NCI-H2107 treated with DMSO at 0.1 percent for 48 hours (cell line): ENCODE data around the gene FBXO38.

Source experiments
- DNase-seq: peaks from one replicate; lab custom pipeline; 2025; ENCODE audit not compliant: unreplicated experiment; lab: John Stamatoyannopoulos, UW

Gene FBXO38, protein sequence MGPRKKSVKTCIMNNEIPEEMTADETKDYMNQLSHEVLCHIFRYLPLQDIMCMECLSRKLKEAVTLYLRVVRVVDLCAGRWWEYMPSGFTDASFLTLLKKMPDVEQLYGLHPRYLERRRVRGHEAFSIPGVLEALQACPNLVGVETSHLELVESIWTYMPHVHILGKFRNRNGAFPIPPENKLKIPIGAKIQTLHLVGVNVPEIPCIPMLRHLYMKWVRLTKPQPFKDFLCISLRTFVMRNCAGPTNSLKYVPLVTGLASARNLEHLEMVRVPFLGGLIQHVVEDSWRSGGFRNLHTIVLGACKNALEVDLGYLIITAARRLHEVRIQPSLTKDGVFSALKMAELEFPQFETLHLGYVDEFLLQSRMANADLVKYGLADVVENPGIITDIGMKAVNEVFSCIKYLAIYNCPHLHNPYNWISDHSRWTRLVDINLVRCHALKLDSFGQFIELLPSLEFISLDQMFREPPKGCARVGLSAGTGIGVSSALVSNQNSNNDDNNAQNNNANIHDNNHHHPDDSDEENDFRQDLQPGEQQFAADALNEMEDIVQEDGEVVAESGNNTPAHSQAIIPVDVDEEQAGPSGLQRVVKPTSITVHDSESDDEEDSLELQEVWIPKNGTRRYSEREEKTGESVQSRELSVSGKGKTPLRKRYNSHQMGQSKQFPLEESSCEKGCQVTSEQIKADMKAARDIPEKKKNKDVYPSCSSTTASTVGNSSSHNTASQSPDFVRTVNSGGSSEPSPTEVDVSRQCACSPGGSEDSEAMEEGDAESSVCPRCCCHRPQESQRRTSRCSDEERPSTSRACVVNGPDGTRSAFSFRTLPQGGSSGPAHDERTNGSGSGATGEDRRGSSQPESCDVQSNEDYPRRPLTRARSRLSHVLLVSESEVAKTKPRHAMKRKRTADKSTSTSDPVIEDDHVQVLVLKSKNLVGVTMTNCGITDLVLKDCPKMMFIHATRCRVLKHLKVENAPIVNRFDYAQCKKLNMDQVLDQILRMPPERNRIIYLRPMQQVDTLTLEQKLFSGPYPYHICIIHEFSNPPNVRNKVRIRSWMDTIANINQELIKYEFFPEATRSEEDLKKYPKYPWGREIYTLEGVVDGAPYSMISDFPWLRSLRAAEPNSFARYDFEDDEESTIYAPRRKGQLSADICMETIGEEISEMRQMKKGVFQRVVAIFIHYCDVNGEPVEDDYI

DNA sequence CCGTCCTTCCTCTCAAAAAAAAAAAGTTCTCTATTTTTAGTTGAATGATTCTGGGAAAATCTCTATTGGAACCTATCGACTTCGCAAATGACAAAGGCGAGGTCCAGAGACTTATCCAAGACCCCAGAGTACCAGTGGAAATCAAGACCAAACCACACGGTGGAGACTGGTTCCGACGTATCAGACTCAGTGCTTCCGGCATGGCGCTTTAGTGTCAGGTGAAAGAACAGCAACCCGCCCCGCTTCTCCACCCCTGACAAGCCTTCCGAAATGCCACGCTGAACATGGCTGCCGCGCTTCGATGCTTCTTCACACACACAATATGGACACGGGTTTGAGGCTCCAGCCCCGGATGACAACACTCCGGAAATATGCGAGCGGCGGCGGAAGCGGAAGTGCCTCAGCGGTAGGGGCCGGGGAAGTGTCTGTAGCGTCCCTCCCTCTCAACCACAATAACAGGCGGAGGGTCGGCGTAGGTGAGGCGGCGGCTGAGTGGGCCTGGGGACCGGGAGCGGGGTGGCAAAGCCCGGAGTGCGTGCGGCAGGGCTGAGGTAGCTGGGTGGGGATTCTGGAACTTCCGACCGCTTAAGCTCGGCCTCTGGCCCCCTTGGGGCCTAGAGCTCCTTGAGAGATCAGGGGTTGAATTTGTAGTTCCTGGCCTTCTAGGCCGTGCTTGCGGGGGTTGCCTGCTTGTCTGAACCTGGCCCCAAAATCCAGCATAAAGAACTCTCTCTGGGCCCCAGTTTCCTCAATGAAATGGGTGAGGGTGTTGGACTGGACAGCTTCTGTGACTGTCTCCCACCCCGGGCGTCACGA, at the start of gene FBXO38:
Gene FBXO38 (plus strand): TSS at position 395 of the 816 bp plus-strand sequence. CDS start 10,819 bp downstream, outside the sequence.
- DNase-seq, result peak; percentile 85

DNA sequence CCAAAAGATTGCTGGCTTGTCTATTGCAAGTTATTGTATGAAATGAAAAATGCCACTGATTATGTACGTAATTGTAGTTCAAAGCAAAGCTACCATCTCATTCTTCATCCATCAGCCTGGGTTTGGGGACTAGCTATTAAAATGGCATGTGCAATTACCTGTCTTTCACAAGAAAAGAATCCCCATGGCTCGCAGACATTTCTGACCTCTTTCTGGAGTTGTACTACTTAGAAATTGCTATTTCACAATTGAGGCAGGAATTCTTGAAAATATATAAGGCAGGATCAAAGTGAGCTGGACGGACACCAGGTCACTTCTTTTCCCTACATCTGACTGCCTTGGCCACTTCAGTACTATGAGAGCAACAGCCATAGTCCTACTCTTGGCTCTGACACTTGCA, 48.5 kb upstream of the FBXO38 start, which contains the start of gene SPINK9:
Gene SPINK9 (plus strand): TSS at position 301 of the 400 bp plus-strand sequence. CDS start 55 bp downstream, at position 356.
- DNase-seq, result no peak

DNA sequence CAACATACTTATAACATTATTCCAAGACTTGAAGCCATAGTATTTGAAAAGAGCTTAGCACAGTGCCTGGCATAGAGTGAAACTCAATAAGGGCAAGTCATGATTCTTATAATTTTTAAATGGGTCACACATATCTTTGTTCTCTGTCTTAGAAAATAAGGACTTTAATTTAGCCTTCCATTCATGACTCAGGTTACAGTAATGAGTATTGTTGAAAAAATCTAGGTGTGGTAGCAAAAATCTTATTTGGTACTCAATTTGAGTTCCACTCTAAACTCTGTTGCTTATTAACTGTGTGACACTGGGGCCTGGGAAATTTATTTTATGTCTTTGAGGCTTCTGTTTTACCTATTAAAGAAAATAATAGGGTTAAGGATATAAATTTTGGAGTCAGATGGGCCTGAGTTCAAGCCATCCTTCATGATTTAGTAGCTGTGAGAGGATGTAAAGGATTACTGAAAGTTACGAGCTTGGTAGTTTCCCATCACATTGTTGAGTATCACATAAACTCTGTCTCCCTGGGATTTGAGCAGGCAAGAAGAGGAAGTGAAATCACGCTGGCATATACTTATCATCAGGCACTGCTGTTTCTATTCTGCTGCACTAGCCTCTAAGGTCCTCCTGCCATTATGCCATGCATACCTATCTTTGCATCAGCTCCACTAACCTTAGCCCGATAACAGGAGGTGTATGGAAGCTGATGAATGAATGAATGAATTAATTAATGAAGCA, 46.9 kb upstream of the FBXO38 start:
- no peak for DNase-seq

DNA sequence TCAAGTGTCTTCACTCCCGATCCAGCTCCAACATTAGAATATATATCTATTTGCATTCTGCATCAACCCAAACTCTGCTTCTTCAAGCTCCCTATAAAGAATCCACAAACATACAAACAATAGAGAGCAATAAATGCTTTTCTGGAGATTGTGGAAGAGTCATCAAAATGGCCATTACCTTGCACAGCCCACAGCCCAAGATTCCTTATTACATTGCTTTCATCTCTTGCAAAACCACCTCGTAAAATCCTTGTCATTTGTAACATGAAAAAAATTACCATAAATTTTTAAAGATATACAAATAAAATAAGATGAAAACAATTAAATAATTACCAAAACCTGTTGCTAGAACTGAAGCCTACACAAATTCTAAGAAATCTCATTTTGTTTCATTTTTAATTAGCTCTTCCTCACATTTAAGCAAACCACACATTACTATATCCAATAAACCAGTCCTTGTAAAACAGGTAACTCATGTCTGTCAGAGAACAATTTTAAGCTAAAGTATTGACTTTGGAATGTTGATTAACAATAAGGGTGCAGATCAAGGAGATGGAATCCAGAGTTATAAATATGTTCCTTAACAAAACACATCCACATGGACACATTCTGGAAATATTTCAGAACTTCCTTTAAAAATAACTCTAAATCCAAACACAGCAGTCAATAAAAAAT, 41.2 kb upstream of the FBXO38 start:
- no peak for DNase-seq

DNA sequence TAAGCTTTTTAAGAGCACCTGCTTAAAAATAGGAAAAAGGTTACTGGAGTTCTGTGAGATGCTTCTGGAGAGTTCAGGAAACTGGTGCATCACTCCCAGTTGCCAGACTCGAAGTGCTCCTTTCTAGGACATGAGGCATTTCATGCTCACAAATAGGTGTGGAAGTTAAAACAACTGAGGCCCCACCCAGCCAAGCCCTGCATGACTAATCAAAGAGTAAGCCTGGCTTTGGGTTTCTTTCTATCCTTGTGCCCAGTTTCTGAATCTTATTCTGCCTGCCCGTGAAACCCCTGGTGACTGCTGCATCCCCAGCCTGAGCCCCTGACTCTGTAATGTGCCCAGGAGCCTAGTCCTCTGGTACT, 40.7 kb upstream of the FBXO38 start:
- DNase-seq, result no peak

DNA sequence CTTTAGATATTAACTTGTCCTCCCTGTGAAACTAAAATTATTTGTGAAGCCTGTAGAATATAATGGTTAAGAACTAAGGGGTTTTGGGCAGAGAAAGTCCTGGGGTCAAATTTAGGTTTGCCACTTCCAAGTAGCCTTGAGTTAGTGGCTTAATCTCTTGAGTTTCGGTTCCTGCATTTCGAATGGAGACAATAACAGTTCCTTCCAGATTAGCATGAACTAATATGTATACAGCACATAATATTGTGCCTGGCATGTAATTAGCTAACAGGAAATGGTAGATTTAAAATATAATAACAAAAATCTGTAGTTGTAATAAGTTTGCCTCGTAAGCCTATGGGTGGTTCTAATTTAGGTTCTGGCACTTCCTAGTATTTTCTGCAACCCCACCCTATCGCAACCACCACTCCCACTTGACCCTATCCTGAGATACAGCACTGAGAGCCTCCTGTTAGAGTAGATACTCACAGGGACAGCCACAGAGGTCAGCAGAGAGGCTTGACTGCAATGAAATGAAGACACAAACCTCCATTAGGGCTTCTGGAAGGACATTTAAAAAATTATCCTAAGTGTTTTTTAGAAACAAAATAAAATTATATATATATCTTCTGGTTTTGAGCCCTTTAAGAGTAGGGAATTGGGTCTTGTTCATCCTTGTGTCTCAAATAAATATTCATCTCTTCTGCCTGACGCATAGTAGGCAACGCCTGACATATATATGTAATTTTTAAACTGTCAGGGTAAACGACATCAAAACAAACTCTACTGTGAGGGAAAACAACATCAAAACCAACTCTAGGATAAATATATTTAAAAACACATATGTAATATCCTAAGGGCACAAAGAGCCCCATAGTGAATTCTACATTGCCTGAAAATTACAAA, 39.9 kb upstream of the FBXO38 start:
- no peak for DNase-seq

DNA sequence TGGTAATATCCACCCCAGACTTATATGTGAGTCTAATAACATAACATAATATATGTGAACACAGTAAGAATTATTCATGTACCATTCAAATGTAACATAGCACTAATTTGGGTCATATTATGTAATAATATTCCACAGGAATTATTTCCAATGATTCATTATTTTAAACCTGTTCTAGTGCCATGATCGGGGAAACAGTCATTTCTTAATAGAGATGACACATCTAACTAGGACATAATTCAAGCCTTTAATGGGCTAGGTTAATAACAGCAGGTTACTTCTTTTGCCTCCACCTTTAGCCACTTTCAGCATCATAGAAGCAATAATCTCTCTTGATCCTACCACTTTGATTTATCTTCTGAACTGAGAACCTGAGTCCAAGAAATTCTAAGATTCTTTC, 36.1 kb upstream of the FBXO38 start:
- DNase-seq, result no peak

DNA sequence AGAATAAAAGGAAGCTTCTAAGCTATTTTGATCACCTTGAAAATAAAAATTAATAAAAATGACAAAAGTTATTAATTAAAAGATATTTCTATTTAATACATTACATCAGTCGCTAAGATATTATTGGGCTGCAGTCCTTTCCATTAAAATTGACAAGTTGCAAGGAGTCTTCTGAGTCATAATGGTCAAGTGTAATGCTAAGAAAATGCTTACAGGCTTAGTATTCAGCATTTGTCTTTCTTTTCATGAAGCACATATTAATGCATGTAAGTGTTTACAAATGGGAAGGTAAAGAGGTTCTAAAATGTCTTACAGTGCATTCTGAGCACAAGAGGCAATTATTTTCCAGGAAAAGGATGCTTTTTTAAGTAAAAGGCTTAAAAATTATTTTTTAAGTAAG, 31.1 kb upstream of the FBXO38 start:
- no peak for DNase-seq

DNA sequence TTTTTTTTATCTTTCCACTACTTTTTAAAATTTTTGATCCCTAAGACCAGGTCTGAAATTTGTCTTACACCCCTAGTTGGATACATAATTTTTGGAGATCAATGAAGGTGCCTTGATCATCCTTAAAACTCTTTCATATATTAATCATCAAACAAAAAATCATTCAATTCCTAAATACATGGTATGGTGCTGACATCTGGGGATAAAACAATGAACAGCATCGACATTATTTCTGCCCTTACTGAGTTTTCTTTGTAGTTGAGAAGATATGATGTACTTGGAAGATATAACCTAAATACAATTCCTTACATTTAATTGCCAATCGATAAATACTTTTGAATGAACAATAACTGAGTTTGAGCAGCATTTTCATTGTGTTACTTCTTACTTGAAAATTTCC, 30.1 kb upstream of the FBXO38 start:
- no peak for DNase-seq

DNA sequence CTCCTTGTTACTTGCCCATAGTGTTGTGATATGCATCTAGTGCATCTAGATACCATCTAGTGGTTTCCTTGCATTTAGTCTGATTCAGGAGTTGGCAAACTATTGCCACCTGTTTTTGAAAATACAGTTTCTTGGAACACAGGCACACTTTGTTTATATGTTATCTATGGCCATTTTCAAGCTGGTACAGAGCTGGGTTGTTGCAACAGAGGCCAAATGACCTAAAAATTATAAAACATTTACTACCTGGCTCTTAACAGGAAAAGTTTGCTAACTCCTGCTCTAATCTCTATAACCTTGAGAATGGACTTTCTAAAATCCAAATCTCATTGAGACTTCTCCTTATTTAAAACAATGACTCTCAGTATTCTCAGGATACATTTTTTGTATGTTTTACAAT, 19.4 kb upstream of the FBXO38 start:
- DNase-seq, result no peak

DNA sequence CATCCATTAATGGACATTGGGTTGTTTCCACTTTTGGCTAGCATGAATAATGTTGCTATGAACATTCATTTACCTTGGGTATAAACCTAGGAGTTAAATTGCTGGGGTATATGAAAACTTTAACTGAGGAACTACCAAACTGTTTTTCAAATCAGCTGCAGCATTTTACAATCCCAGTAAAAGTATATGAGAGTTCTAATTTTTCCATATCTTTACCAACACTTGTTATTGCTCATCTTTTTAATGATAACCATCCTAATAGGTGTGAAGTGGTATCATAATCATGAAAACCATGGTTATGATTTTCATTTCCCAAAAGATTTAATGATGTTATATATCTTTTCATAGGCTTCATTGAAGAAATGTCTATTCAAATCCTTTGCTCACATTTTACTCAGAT, 15.5 kb upstream of the FBXO38 start:
- DNase-seq, result no peak

DNA sequence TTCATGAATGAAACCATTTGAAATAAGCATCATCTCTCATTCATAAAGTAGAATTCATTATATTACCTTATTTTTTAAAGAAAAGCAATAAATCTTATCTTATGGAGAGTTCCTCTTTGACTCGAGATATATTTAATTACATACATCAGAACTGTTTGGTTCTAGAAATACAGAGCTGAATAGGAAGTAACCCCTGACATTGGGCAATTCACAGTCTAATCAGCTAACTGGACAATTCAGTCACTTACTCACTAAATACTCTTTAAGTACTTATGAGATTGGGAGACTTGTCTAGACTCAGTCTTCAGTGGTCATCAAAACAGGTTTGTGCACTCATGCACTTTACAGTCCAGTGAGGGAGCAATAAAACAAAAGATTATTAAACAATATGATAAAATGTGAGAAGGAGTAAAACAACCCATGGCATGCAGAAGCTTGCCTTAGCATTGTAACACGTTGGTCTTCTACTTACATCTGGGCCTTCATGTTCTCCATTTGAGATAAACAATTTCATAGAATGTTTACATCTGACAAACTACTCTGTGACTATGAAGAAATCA, 11.5 kb upstream of the FBXO38 start:
- no peak for DNase-seq

DNA sequence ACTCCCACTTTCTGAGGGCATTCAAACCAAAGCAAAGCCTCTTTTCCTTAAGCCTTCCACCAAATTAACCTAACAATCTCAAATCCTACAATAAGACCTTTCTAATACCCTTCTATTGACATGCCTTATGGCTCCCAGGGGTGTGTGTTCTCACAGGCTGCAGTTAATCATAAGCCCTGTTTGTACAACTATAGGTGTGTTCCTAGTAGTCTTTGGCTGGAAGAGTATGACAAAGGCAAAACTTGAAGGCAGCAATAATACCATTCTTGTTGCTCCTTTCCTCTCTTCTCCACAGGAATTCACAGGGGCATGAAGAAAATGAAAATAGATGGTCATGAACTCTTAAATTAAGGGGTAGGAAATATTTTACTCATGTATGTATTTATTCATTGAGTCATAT, 10.9 kb upstream of the FBXO38 start:
- DNase-seq, result no peak

DNA sequence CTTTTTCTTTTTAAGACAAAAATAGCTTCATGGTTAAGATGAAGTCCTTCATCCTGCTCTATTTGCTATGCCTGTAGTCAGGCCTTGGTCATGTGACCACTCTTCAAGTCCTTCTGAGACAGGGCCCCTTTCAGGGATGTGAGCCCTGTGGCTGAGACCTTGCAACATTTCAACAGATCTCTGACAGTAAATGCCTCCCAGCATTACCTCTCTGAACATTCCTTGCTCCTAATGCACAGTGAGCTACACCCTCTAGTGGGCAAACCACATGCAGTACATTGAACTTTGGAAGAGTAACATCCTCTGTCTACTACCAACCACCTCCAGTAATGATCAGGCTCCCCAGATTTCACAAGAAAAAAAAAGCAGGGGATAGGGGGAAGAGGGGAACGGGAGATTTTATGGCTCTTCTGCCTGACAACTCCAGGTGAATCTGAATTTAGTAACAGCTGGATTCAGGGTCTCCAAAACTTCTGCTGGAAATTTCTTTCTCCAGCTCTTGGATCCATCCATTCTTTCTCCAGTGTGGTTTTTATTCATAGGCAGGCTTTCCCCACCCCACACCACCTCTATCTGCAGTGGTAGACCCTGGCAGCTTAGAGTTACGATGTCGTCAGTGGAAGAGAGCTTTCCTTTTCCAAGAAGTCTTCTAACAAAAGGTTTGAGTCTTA, 8.9 kb upstream of the FBXO38 start:
- peak; percentile 7 for DNase-seq

DNA sequence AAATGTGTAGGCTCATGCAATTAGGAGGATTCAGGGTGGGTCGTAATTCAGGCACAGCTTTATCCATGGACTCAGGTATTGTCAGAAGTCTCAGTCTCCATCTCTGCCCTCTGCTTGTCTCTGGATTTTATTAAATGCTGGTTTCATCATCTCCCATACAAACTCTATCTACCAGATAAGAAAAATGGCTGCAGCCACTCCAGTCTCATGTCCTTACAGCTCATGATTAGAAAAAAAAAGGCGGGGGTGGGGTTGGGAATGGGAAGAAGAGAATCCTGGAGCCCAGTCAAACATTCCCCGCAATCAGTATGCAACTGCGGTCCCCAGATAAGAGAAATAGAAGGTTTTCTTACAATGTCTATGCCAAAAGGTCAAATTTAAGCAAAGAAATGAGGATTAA, 7.6 kb upstream of the FBXO38 start:
- no peak for DNase-seq

DNA sequence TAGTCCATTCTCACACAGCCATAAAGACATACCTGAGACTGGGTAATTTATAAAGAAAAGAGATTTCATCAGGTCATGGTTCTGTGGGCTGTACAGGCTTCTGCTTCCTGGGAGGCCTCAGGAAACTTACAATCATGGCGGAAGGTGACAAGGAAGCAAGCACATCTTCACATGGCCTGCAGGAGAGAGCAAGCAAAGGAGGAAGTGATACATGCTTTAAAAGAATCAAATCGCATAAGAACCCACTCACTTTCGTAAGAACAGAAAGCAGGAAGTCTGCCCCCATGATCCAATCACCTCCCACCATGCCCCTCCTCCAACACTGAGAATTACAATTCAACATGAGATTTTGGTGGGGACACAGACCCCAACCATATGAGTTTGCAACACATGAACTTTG, 5.1 kb upstream of the FBXO38 start:
- no peak for DNase-seq

DNA sequence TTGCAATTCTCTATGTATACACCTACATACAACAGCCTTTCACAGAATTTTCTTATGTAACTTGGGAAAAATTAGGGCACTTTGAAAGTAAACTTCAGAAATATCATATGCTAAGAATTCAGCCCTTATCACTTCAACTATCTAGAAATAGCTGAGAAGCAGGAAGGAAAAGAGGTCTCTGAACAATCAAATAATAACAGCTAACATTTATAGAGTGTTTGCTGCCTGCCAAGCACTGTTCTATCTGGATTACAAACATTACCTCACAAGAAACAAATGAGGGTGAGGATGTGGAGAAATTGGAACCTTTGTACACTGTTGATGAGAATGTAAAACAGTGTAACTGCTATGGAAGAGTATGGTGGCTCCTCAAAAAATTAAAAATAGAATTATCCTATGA, 4.4 kb upstream of the FBXO38 start:
- DNase-seq, result no peak

DNA sequence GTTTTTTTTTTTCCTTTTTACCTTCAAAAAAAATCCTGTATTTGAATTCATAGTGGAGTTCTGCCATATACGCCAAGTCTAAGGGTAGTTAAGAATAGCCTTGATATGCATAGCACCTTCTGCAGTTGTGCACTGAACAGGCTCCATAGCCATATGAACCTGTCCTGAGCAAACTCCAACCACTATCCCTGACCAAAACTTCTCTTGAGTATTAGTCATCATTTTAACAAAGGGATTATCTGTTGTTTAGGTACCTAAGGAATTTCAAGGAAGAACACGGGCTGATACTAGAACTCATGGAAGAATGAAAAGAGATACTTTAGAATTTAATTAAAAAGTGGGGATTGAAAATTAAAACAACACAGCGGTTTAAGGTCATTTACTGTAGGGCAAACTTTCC, 1.9 kb upstream of the FBXO38 start:
- DNase-seq, result no peak
